Astrocyte of the spinal cord (primary cell): ENCODE results near the gene CCDC158.

ENCODE experiments used
- DNase-seq: peaks from one replicate; pipeline ENCODE4 v3.0.0; 2011; ENCODE audit warnings: low read depth, low spot score
- H3K4me3 ChIP-seq: 2 replicates; pipeline ENCODE4 v1.5.1; 2011; ENCODE audit warnings: low read depth, mild to moderate bottlenecking, low read length, moderate library complexity
- CTCF ChIP-seq: IDR thresholded peaks from 2 replicates; pipeline ENCODE4 v1.5.1; 2012; ENCODE audit warnings: low read depth, mild to moderate bottlenecking, low read length, inconsistent platforms
- in situ Hi-C: cut with HindIII; loops from 2 replicates; pipeline ENCODE4 v1.10.0; 2017; ENCODE audit warnings: low sequenced_read_pairs

The CCDC158 gene

GRCh38 chr4:76420188-76420761 lies 666 bp downstream of the CCDC158 start:
- peak overlapping the region; percentile 37 for H3K4me3 ChIP-seq
- in situ Hi-C loops, result no loop called here
- TF ChIP-seq CTCF, result no peak

DNA sequence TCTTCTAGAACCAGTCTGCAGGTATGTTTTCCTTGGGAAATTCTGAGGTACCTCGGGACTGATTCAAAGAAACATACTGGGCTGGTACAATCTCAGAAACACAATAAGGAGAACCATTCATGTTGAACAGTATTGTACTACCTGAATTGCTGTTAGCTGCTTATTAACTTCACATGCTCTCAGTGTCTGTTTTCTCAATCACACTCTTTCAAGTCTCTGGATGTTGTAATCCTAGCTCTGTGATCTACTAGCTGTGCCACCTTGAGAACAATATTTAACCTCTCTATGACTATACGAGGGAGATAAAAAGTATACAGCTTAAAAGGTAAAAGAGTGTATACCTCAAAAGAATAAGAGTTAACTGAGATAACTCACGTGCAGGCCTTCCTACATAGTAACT lies 10.3 kb downstream of the CCDC158 start:
- in situ Hi-C loops, result no loop called here
- DNase-seq, result no peak
- no peak overlapping the region for H3K4me3 ChIP-seq
- TF ChIP-seq CTCF, result no peak

More at GRCh38 chr4:76420188-76420761, 666 bp downstream of the CCDC158 start:
- no peak for DNase-seq

DNA sequence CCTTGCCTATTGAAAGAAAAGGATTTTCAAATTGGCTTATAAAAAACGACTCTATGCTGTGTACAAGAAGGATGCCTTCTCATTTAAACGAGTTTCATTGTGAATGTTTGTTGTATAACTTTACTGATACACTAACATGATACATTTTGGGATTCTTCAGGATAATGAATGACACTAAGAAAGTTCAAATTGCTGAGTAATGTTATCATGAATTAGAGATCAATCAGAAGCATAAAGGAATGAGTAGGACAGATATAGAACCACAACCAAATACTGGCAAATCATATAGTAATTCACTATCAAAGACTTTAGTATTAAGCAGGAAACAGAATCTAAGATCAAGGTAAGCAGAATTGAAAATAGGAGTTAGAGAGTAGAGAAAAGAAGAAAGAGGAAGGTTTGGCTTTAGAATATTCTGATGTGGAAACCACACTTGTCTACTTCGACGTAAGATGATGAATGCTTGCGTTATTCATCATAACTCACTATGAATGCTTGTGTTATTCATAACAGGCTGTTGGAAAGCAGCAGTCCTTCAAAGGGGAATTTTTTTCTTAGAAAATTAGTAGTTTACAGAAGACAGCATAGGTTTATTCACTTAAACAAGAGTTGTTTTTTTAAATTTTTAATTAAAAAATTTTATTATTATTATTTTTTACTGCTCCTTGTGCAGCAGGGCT lies 13.4 kb downstream of the CCDC158 start:
- no peak for DNase-seq
- TF ChIP-seq CTCF, result no peak
- in situ Hi-C loops, result no loop called here
- H3K4me3 ChIP-seq, result no peak overlapping the region

DNA sequence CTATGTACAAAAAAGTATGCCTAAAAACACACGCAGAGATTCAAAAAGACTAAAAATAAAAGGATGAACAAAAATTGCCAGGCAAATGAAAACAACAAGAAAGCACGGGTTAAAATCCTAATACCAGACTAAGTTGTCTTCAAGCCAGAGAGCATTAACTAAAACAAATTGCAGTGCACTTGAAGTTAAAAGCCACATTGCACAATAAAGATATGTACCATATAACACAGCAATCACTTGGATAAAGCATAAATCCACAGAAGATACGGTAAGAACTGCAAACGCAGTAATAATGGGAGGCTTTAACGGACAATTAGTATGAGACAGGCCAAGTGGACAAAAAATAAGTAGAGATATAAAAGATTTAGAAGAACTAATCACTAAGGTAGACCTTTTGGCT lies 14.9 kb downstream of the CCDC158 start:
- in situ Hi-C loops, result no loop called here
- TF ChIP-seq CTCF, result no peak
- no peak overlapping the region for H3K4me3 ChIP-seq
- no peak for DNase-seq

DNA sequence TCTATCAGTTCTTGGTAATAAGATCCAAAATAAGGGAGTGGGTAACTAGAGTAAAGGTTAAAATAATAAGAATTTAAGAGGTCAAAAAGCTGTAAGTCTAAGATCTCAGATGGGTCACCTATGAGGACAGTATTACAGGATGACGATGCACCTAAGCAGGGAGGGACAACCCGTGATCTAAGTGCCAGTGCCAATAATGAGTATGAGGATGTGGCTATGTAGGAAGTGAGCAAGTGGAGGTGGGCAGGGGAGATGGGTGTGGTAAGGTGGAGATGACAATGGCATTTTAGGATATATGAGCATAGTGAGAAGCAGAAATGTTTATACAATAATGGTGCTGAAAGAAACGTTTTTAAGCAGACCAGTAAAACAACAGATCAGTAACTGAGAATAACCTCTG lies 19.3 kb downstream of the CCDC158 start:
- no peak for TF ChIP-seq CTCF
- no peak overlapping the region for H3K4me3 ChIP-seq
- no peak for DNase-seq
- in situ Hi-C loops, result no loop called here

GRCh38 chr4:76388160-76388908 lies 32.6 kb downstream of the CCDC158 start:
- no peak overlapping the region for H3K4me3 ChIP-seq
- DNase-seq, result peak; percentile 1
- no peak for TF ChIP-seq CTCF
- in situ Hi-C loops, result no loop called here
